Measurements from ENCODE around the gene NKPD1.

NKPD1 gene

GRCh38 chr19:45154064-45154827, 6.5 kb downstream of the NKPD1 start:
- DNase-seq, result peak; percentile 97

GRCh38 chr19:45153339-45154063, 7.3 kb downstream of the NKPD1 start:
- DNase-seq, result no peak

GRCh38 chr19:45152504-45153338, 8.1 kb downstream of the NKPD1 start:
- DNase-seq, result no peak

- no peak for DNase-seq
These were observed 8.8 kb downstream of the NKPD1 start for GRCh38 chr19:45151821-45152503.

GRCh38 chr19:45151320-45151719, 9.5 kb downstream of the NKPD1 start:
- no peak for DNase-seq

GRCh38 chr19:45150751-45151281, 10.0 kb downstream of the NKPD1 start:
- no peak for DNase-seq

GRCh38 chr19:45150180-45150579, 10.6 kb downstream of the NKPD1 start:
- no peak for DNase-seq

- DNase-seq, result no peak
These were observed 11.7 kb downstream of the NKPD1 start for GRCh38 chr19:45149129-45149528.

- no peak for DNase-seq
These were observed 12.7 kb downstream of the NKPD1 start for GRCh38 chr19:45147835-45148676.

- DNase-seq, result no peak
These were observed 14.0 kb downstream of the NKPD1 start for GRCh38 chr19:45146741-45147205.

GRCh38 chr19:45146251-45146650, 14.5 kb downstream of the NKPD1 start:
- no peak for DNase-seq

- no peak for DNase-seq
These were observed 15.3 kb downstream of the NKPD1 start for GRCh38 chr19:45145270-45146189.

GRCh38 chr19:45144431-45145269, 16.1 kb downstream of the NKPD1 start:
- DNase-seq, result no peak

- no peak for DNase-seq
These were observed 18.1 kb downstream of the NKPD1 start for GRCh38 chr19:45142726-45143110.

GRCh38 chr19:45142016-45142725, 18.6 kb downstream of the NKPD1 start:
- no peak for DNase-seq

- DNase-seq, result no peak
These were observed 19.4 kb downstream of the NKPD1 start for GRCh38 chr19:45141203-45141900.

- DNase-seq, result no peak
These were observed 20.2 kb downstream of the NKPD1 start for GRCh38 chr19:45140533-45140932.

GRCh38 chr19:45140144-45140503, 20.7 kb downstream of the NKPD1 start:
- DNase-seq, result no peak

Data from NCI-H226 (cell line).